ENCODE results near the gene SLC30A7. TPM values are rescaled to one million over a fixed set of nuclear protein-coding genes. Genes with fewer than 3 reads are reported as not detected.
"Not testable (repeated sequence)": the region's sequence is repeated elsewhere in the genome, so short reads cannot be mapped to it uniquely, and the experiment has no call there.

Gene SLC30A7
- total and polyA plus RNA-seq, 2 donors from 2014 or later: 4.4 to 40.2 TPM

DNA sequence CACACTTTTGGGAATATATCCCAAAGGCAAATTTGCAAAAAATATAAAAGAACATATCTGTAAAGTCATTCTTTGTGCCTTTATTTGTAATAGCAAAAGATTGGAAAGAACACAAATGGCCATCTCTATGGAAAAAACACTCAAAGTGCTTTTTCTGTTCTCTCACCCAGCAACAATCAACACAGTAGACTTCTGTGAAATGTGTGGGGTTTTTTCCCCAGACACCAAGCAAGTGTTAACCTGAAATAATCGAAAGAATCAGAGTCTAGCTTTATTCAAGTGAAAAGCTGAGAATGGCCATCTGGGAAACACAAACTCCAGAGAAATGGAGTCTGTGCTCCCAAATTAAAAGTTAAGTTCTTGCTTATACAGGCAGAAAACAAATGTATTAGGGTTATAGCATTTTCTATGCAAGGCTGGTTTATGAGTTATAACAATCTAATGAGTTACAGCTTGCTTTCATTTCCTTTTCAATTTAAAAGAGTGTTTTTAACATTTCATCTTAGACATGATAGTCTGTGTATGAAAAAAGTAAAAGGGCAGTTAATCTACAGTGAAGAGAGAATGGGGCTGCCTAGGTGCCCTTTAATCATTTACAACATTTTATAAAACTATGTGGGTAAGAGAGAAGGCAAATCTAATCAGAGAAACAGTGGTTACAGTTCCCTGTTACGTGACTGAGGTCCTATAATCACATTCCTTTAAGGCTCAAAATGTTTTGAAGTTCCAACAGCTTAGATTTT is 46.6 kb downstream of the SLC30A7 start:
- DNase-seq: peak in 2 of 5 donors; percentile 7 to 22
- FAIRE-seq: no peak

DNA sequence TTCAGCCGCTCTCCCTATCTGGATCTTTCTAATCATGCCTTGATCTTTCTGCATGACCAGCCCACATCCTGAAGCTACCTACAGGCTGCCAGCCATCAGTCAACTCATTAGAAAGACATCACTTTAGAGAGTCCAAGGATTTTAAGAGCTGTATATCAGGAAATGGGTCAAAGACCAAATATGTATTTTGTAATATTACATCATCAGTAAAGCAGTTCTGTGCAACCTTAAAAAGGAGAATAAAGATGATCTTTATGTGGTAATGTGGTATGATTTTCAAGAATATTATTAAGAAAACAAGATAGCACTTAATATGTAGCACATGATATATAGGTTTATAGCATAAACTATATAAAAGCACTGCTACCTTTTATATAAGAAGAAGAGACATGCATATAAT is 47.6 kb downstream of the SLC30A7 start:
- TF ChIP-seq, protein P1, sequence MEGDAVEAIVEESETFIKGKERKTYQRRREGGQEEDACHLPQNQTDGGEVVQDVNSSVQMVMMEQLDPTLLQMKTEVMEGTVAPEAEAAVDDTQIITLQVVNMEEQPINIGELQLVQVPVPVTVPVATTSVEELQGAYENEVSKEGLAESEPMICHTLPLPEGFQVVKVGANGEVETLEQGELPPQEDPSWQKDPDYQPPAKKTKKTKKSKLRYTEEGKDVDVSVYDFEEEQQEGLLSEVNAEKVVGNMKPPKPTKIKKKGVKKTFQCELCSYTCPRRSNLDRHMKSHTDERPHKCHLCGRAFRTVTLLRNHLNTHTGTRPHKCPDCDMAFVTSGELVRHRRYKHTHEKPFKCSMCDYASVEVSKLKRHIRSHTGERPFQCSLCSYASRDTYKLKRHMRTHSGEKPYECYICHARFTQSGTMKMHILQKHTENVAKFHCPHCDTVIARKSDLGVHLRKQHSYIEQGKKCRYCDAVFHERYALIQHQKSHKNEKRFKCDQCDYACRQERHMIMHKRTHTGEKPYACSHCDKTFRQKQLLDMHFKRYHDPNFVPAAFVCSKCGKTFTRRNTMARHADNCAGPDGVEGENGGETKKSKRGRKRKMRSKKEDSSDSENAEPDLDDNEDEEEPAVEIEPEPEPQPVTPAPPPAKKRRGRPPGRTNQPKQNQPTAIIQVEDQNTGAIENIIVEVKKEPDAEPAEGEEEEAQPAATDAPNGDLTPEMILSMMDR (IDR thresholded peaks at IDR 0.05; ENCODE audit: borderline replicate concordance, extremely low read depth, insufficient read depth): no peak
- H3K4me3 ChIP-seq (ENCODE audit: low read length in 3 of 3): no peak overlapping the region
- intact Hi-C loops (cut with DNase I): no loop called here

More for the DNA sequence above, 46.6 kb downstream of the SLC30A7 start:
- no peaks in the 10 kb centered on the region for H3K27me3 ChIP-seq (ENCODE audit: control insufficient read depth, insufficient read depth, low read length)
- no peak overlapping the region for H3K27ac ChIP-seq (ENCODE audit: low read depth in 2 of 2, low read length in 2 of 2)
- peaks cover 0 to 7% (median 0%) of the 10 kb centered on the region in 3 donors for H3K4me1 ChIP-seq (ENCODE audit: control insufficient read depth in 2 of 3, insufficient read depth in 2 of 3, low read depth in 1 of 3, low read length in 3 of 3)
- no peak overlapping the region for H3K4me3 ChIP-seq (ENCODE audit: low read length in 3 of 3)
- H3K9me3 ChIP-seq (ENCODE audit: control insufficient read depth in 2 of 3, insufficient read depth in 1 of 3, low read length in 3 of 3): no peaks in the 10 kb centered on the region
- intact Hi-C loops (cut with DNase I): no loop called here
- H3K9ac ChIP-seq (ENCODE audit: low read length in 3 of 3): no peak overlapping the region
- peaks cover 2 to 3% (median 2%) of the 10 kb centered on the region in 3 donors for H3K36me3 ChIP-seq (ENCODE audit: control insufficient read depth in 2 of 3, insufficient read depth in 3 of 3, low read length in 3 of 3)
- TF ChIP-seq, protein P1 (IDR thresholded peaks at IDR 0.05; ENCODE audit: borderline replicate concordance, extremely low read depth, insufficient read depth): no peak

DNA sequence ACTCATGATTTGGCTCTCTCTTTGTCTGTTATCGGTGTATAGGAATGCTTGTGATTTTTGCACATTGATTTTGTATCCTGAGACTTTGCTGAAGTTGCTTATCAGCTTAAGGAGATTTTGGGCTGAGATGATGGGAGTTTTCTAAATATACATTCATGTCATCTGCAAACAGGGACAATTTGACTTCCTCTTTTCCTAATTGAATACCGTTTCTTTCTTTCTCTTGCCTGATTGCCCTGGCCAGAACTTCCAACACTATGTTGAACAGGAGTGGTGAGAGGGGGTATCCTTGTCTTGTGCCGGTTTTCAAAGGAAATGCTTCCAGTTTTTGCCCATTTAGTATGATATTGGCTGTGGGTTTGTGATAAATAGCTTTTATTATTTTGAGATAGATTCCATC is 50.2 kb downstream of the SLC30A7 start:
- FAIRE-seq; H3K9me3 ChIP-seq (ENCODE audit: control insufficient read depth in 2 of 3, insufficient read depth in 1 of 3, low read length in 3 of 3); H3K9ac ChIP-seq (ENCODE audit: low read length in 3 of 3); H3K4me3 ChIP-seq (ENCODE audit: low read length in 3 of 3); H3K36me3 ChIP-seq (ENCODE audit: control insufficient read depth in 2 of 3, insufficient read depth in 3 of 3, low read length in 3 of 3); H3K4me1 ChIP-seq (ENCODE audit: control insufficient read depth in 2 of 3, insufficient read depth in 2 of 3, low read depth in 1 of 3, low read length in 3 of 3); H3K27me3 ChIP-seq (ENCODE audit: control insufficient read depth, insufficient read depth, low read length); intact Hi-C loops (cut with DNase I); DNase-seq; H3K27ac ChIP-seq (ENCODE audit: low read depth in 2 of 2, low read length in 2 of 2): not testable (repeated sequence)

More for the DNA sequence above, 47.6 kb downstream of the SLC30A7 start:
- DNase-seq (no peak), FAIRE-seq (no peak)
- Histone ChIP-seq H3K4me1 (ENCODE audit: control insufficient read depth in 2 of 3, insufficient read depth in 2 of 3, low read depth in 1 of 3, low read length in 3 of 3) (peaks cover 0 to 7% (median 0%) of the 10 kb centered on the region in 3 donors), H3K36me3 (ENCODE audit: control insufficient read depth in 2 of 3, insufficient read depth in 3 of 3, low read length in 3 of 3) (peaks cover 0 to 1% (median 1%) of the 10 kb centered on the region in 3 donors), H3K9me3 (ENCODE audit: control insufficient read depth in 2 of 3, insufficient read depth in 1 of 3, low read length in 3 of 3) (no peaks in the 10 kb centered on the region), H3K9ac (ENCODE audit: low read length in 3 of 3) (no peak overlapping the region), H3K27me3 (ENCODE audit: control insufficient read depth, insufficient read depth, low read length) (no peaks in the 10 kb centered on the region), H3K27ac (ENCODE audit: low read depth in 2 of 2, low read length in 2 of 2) (no peak overlapping the region)

DNA sequence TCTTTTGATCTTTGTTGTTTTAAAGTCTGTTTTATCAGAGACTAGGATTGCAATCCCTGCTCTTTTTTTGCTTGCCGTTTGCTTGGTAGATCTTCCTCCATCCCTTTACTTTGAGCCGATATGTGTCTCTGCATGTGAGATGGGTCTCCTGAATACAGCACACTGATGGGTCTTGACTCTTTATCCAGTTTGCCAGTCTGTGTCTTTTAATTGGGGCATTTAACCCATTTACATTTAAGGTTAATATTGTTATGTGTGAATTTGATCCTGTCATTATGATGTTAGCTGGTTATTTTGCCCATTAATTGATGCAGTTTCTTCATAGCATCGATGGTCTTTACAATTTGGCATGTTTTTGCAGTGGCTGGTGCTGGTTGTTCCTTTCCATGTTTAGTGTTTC is 51.9 kb downstream of the SLC30A7 start:
- H3K4me3 ChIP-seq (ENCODE audit: low read length in 3 of 3); H3K4me1 ChIP-seq (ENCODE audit: control insufficient read depth in 2 of 3, insufficient read depth in 2 of 3, low read depth in 1 of 3, low read length in 3 of 3); DNase-seq; H3K27me3 ChIP-seq (ENCODE audit: control insufficient read depth, insufficient read depth, low read length); H3K9ac ChIP-seq (ENCODE audit: low read length in 3 of 3); H3K27ac ChIP-seq (ENCODE audit: low read depth in 2 of 2, low read length in 2 of 2); FAIRE-seq; intact Hi-C loops (cut with DNase I); H3K9me3 ChIP-seq (ENCODE audit: control insufficient read depth in 2 of 3, insufficient read depth in 1 of 3, low read length in 3 of 3); H3K36me3 ChIP-seq (ENCODE audit: control insufficient read depth in 2 of 3, insufficient read depth in 3 of 3, low read length in 3 of 3): not testable (repeated sequence)

DNA sequence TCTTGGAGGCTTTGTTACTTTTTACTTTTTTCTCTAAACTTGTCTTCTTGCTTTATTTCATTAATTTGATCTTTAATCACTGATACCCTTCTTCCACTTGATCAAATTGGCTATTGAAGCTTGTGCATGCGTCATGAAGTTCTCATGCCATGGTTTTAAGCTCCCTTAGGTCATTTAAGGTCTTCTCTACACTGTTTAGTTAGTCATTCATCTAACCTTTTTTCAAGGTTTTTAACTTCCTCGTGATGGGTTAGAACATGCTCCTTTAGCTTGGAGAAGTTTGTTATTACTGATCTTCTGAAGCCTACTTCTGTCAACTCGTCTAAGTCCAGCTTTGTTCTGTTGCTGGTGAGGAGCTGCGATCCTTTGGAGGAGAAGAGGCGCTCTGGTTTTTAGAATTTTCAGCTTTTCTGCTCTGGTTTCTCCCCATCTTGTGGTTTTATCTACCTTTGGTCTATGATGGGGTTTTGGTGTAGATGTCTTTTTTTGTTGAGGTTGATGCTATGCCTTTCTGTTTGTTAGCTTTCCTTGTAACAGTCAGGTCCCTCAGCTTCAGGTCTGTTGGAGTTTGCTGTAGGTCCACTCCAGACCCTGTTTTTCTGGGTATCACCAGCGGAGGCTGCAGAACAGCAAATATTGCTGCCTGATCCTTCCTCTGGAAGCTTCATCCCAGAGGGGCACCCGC is 53.0 kb downstream of the SLC30A7 start:
- DNase-seq; H3K27me3 ChIP-seq (ENCODE audit: control insufficient read depth, insufficient read depth, low read length); H3K9me3 ChIP-seq (ENCODE audit: control insufficient read depth in 2 of 3, insufficient read depth in 1 of 3, low read length in 3 of 3); H3K9ac ChIP-seq (ENCODE audit: low read length in 3 of 3); H3K4me1 ChIP-seq (ENCODE audit: control insufficient read depth in 2 of 3, insufficient read depth in 2 of 3, low read depth in 1 of 3, low read length in 3 of 3); H3K36me3 ChIP-seq (ENCODE audit: control insufficient read depth in 2 of 3, insufficient read depth in 3 of 3, low read length in 3 of 3); H3K27ac ChIP-seq (ENCODE audit: low read depth in 2 of 2, low read length in 2 of 2); intact Hi-C loops (cut with DNase I); FAIRE-seq; H3K4me3 ChIP-seq (ENCODE audit: low read length in 3 of 3): not testable (repeated sequence)

DNA sequence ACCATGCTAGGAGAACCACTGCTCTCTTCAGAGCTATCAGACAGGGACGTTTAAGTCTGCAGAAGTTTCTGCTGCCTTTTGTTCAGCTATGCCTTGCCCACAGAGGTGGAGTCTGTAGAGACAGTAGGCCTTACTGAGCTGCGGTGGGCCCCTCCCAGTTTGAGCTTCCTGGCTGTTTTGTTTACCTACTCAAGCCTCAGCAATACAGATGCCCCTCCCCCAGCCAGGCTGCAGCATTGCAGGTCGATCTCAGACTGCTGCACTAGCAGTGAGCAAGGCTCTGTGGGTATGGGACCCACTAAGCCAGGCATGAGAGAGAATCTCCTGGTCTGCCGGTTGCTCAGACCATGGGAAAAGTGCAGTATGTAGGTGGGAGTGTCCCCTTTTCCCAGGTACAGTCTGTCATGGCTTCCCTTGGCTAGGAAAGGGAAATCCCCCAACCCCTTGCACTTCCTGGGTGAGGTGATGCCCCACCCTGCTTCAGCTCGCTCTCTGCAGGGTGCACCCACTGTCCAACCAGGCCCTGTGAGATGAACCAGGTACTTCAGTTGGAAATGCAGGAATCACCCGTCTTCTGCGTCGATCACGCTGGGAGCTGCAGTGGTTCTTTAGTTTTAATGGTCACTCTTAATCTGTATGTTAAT is 53.7 kb downstream of the SLC30A7 start:
- FAIRE-seq; H3K36me3 ChIP-seq (ENCODE audit: control insufficient read depth in 2 of 3, insufficient read depth in 3 of 3, low read length in 3 of 3); H3K9ac ChIP-seq (ENCODE audit: low read length in 3 of 3); intact Hi-C loops (cut with DNase I); H3K9me3 ChIP-seq (ENCODE audit: control insufficient read depth in 2 of 3, insufficient read depth in 1 of 3, low read length in 3 of 3); H3K27me3 ChIP-seq (ENCODE audit: control insufficient read depth, insufficient read depth, low read length); H3K27ac ChIP-seq (ENCODE audit: low read depth in 2 of 2, low read length in 2 of 2); H3K4me1 ChIP-seq (ENCODE audit: control insufficient read depth in 2 of 3, insufficient read depth in 2 of 3, low read depth in 1 of 3, low read length in 3 of 3); H3K4me3 ChIP-seq (ENCODE audit: low read length in 3 of 3): not testable (repeated sequence)
- peak; percentile 59 to 80 (median 70) for DNase-seq

Data from kidney (tissue), 14 donors.